K562 (cell line): ENCODE measurements around the gene UBLCP1. TPM values are rescaled to one million over a fixed set of nuclear protein-coding genes. Genes with fewer than 3 reads are reported as not detected.

ENCODE experiments used
- CHD2 ChIP-seq: IDR thresholded peaks from 2 replicates; pipeline ENCODE4 v1.6.1; 2011; ENCODE audit warnings: low read depth, low read length
- CREBBP ChIP-seq: IDR thresholded peaks from one replicate; pipeline ENCODE4 v1.6.1; 2012; ENCODE audit warnings: low read depth, mild to moderate bottlenecking, control low read depth, inconsistent platforms, low read length
- GTF2F1 ChIP-seq: IDR thresholded peaks from 2 replicates; pipeline ENCODE4 v1.6.1; 2011; ENCODE audit warnings: low read depth, low read length, improper control_type of control experiment
- JUNB ChIP-seq: fragments of 450-650 bp; formaldehyde crosslinking; conservative IDR thresholded peaks from 2 replicates; pipeline ENCODE4 v1.4.0; 2020; ENCODE audit warnings: mild to moderate bottlenecking
- KDM5B ChIP-seq: fragments of 200-600 bp; sonication (generic); IDR thresholded peaks from 2 replicates; pipeline ENCODE4 v1.6.1; 2012; ENCODE audit warnings: low read depth, mild to moderate bottlenecking, moderate library complexity, low read length, control low read depth, inconsistent platforms; ENCODE audit not compliant: insufficient replicate concordance
- MCM2 ChIP-seq: fragments of 450-650 bp; IDR thresholded peaks from 2 replicates; pipeline ENCODE4 v1.6.1; 2017; ENCODE audit warnings: low read depth, mild to moderate bottlenecking
- POLR2AphosphoS5 ChIP-seq: IDR thresholded peaks from 2 replicates; pipeline ENCODE4 v1.6.1; 2011; ENCODE audit warnings: mild to moderate bottlenecking, low read depth, low read length, moderate library complexity; ENCODE audit not compliant: control insufficient read depth, insufficient read depth
- POLR2G ChIP-seq: fragments of 200-400 bp; formaldehyde crosslinking; IDR thresholded peaks from 2 replicates; pipeline ENCODE4 v1.6.1; 2017; ENCODE audit warnings: low read depth, mild to moderate bottlenecking, antibody characterized with exemption, low read length, moderate library complexity
- PPARD ChIP-seq: fragments of 250-450 bp; sonication (Bioruptor Pico); IDR thresholded peaks from 2 replicates; pipeline ENCODE4 v1.8.0; 2022; ENCODE audit warnings: inconsistent platforms, mild to moderate bottlenecking, moderate library complexity
- PRMT5 ChIP-seq: sonication (generic); formaldehyde crosslinking; IDR thresholded peaks from 2 replicates; pipeline ENCODE4 v1.5.0; 2020; ENCODE audit warnings: missing genetic modification reagents
- SMAD1 ChIP-seq: fragments of 150-350 bp; IDR thresholded peaks from 2 replicates; pipeline ENCODE4 v1.6.1; 2014; ENCODE audit warnings: low read length, low read depth; ENCODE audit not compliant: partially characterized antibody
- ZBTB7A ChIP-seq: IDR thresholded peaks from 2 replicates; pipeline ENCODE4 v1.6.1; 2011; ENCODE audit warnings: low read depth, mild to moderate bottlenecking, low read length, moderate library complexity, borderline replicate concordance; ENCODE audit not compliant: control insufficient read depth
- polyA plus RNA-seq, 8 experiments: library from polyadenylated mRNA; depleted of rRNA in 4 of 8; stranded (reverse) in 5 of 8; unstranded in 3 of 8; fragments of >200 nt; fragmentation: Nextera tagmentation in 2 of 8; fragmentation: Illumina TruSeq in 1 of 8; extraction: Ambion mirVana in 2 of 8; extraction: Trizol in 1 of 8; gene quantifications; 2 replicates each; pipeline versions ENCODE4 v1.2.1 to v1.2.3, GENCODE V29; 2011 to 2014; ENCODE audit warnings: inconsistent platforms in 1 of 8, missing spikeins in 1 of 8
- total RNA-seq, 7 experiments: library from RNA; depleted of rRNA in 6 of 7; stranded (reverse); fragments of >200 nt in 6 of 7; fragmentation: Illumina TruSeq in 2 of 7; extraction: Trizol in 2 of 7; gene quantifications; 2 replicates each; pipeline versions ENCODE4 v1.2.1 to v1.2.3, GENCODE V29; 2011 to 2021; ENCODE audit warnings: low replicate concordance in 1 of 7
- TF ChIP-seq, protein P1 (sequence below), 2 experiments: fragments of 450-650 bp; IDR thresholded peaks; 2 replicates each; pipeline ENCODE4 v1.6.1; 2018; ENCODE audit warnings: mild to moderate bottlenecking in 2 of 2, low read depth in 1 of 2; ENCODE audit not compliant: partially characterized antibody in 2 of 2
- TF ChIP-seq, protein P2 (sequence below), 2 experiments: fragments of 450-650 bp in 1 of 2; sonication (generic) in 1 of 2; formaldehyde crosslinking in 1 of 2; IDR thresholded peaks; 2 replicates each; pipeline versions ENCODE4 v1.7.1 to v1.9.0; 2016 to 2022; ENCODE audit warnings: inconsistent platforms in 1 of 2, mild to moderate bottlenecking in 1 of 2, missing genetic modification reagents in 1 of 2

UBLCP1 gene
- total and polyA plus RNA-seq, 9 of the 15 experiments (the other 6 are each of a cell fraction or from before 2014, with no cell fraction given), result 18.8 to 39.8 (median 30.2) TPM

- TF ChIP-seq, protein P1, sequence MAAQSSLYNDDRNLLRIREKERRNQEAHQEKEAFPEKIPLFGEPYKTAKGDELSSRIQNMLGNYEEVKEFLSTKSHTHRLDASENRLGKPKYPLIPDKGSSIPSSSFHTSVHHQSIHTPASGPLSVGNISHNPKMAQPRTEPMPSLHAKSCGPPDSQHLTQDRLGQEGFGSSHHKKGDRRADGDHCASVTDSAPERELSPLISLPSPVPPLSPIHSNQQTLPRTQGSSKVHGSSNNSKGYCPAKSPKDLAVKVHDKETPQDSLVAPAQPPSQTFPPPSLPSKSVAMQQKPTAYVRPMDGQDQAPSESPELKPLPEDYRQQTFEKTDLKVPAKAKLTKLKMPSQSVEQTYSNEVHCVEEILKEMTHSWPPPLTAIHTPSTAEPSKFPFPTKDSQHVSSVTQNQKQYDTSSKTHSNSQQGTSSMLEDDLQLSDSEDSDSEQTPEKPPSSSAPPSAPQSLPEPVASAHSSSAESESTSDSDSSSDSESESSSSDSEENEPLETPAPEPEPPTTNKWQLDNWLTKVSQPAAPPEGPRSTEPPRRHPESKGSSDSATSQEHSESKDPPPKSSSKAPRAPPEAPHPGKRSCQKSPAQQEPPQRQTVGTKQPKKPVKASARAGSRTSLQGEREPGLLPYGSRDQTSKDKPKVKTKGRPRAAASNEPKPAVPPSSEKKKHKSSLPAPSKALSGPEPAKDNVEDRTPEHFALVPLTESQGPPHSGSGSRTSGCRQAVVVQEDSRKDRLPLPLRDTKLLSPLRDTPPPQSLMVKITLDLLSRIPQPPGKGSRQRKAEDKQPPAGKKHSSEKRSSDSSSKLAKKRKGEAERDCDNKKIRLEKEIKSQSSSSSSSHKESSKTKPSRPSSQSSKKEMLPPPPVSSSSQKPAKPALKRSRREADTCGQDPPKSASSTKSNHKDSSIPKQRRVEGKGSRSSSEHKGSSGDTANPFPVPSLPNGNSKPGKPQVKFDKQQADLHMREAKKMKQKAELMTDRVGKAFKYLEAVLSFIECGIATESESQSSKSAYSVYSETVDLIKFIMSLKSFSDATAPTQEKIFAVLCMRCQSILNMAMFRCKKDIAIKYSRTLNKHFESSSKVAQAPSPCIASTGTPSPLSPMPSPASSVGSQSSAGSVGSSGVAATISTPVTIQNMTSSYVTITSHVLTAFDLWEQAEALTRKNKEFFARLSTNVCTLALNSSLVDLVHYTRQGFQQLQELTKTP (IDR thresholded peaks at IDR 0.05; ENCODE audit: low read depth in 1 of 2, partially characterized antibody in 2 of 2), result peak in 1 of 2 experiments; percentile 36
- TF ChIP-seq KDM5B (peak; percentile 77), CREBBP (no peak), MCM2 (no peak), GTF2F1 (no peak), JUNB (no peak), POLR2G (peak; percentile 91), PPARD (no peak), PRMT5 (CRISPR knock-in tag) (no peak), CHD2 (no peak), SMAD1 (no peak), POLR2AphosphoS5 (peak; percentile 85; the same call in 1 of the 2 replicates), ZBTB7A (peak; percentile 20; the same call in 1 of the 2 replicates)
- TF ChIP-seq, protein P2, sequence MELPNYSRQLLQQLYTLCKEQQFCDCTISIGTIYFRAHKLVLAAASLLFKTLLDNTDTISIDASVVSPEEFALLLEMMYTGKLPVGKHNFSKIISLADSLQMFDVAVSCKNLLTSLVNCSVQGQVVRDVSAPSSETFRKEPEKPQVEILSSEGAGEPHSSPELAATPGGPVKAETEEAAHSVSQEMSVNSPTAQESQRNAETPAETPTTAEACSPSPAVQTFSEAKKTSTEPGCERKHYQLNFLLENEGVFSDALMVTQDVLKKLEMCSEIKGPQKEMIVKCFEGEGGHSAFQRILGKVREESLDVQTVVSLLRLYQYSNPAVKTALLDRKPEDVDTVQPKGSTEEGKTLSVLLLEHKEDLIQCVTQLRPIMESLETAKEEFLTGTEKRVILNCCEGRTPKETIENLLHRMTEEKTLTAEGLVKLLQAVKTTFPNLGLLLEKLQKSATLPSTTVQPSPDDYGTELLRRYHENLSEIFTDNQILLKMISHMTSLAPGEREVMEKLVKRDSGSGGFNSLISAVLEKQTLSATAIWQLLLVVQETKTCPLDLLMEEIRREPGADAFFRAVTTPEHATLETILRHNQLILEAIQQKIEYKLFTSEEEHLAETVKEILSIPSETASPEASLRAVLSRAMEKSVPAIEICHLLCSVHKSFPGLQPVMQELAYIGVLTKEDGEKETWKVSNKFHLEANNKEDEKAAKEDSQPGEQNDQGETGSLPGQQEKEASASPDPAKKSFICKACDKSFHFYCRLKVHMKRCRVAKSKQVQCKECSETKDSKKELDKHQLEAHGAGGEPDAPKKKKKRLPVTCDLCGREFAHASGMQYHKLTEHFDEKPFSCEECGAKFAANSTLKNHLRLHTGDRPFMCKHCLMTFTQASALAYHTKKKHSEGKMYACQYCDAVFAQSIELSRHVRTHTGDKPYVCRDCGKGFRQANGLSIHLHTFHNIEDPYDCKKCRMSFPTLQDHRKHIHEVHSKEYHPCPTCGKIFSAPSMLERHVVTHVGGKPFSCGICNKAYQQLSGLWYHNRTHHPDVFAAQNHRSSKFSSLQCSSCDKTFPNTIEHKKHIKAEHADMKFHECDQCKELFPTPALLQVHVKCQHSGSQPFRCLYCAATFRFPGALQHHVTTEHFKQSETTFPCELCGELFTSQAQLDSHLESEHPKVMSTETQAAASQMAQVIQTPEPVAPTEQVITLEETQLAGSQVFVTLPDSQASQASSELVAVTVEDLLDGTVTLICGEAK (IDR thresholded peaks at IDR 0.05), result peak; percentile 98
- TF ChIP-seq, protein P2 (CRISPR knock-in tag; IDR thresholded peaks at IDR 0.05), result no peak
Observed at GRCh38 chr5:159262859-159263568, at the start of gene UBLCP1 (continued).
